ENCODE measurements around the gene CALCOCO1. TPM values are rescaled to one million over a fixed set of nuclear protein-coding genes. Genes with fewer than 3 reads are reported as not detected.

CALCOCO1 gene
- total RNA-seq, 6 donors from 2014 or later = 147 to 605 (median 204) TPM

GRCh38 chr12:53709671-53710070 is 17.6 kb downstream of the CALCOCO1 start:
- TF ChIP-seq, protein P1, sequence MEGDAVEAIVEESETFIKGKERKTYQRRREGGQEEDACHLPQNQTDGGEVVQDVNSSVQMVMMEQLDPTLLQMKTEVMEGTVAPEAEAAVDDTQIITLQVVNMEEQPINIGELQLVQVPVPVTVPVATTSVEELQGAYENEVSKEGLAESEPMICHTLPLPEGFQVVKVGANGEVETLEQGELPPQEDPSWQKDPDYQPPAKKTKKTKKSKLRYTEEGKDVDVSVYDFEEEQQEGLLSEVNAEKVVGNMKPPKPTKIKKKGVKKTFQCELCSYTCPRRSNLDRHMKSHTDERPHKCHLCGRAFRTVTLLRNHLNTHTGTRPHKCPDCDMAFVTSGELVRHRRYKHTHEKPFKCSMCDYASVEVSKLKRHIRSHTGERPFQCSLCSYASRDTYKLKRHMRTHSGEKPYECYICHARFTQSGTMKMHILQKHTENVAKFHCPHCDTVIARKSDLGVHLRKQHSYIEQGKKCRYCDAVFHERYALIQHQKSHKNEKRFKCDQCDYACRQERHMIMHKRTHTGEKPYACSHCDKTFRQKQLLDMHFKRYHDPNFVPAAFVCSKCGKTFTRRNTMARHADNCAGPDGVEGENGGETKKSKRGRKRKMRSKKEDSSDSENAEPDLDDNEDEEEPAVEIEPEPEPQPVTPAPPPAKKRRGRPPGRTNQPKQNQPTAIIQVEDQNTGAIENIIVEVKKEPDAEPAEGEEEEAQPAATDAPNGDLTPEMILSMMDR (IDR thresholded peaks at IDR 0.05) = no peak
- TF ChIP-seq POLR2AphosphoS5 (IDR thresholded peaks at IDR 0.05) (no peak), EP300 (IDR thresholded peaks at IDR 0.05) (no peak), POLR2A (IDR thresholded peaks at IDR 0.05) (no peak)
- DNase-seq (no peak), ATAC-seq (ENCODE audit: low FRiP score in 2 of 2) (no peak)
- no peak overlapping the region for H3K4me3 ChIP-seq
- H3K27ac ChIP-seq = no peak overlapping the region
- peaks cover 9 to 35% (median 31%) of the 10 kb centered on the region in 4 donors for H3K36me3 ChIP-seq
- 51% methylated on average over 4 of the region's 4 CpGs for WGBS, 2 donors
- no peaks in the 10 kb centered on the region for H3K4me1 ChIP-seq
- H3K27me3 ChIP-seq = no peaks in the 10 kb centered on the region
- H3K9me3 ChIP-seq = no peaks in the 10 kb centered on the region

- H3K27ac ChIP-seq = no peak overlapping the region
- no peaks in the 10 kb centered on the region for H3K9me3 ChIP-seq
- TF ChIP-seq POLR2A (IDR thresholded peaks at IDR 0.05) = no peak
- TF ChIP-seq POLR2AphosphoS5 (IDR thresholded peaks at IDR 0.05) = no peak
- TF ChIP-seq EP300 (IDR thresholded peaks at IDR 0.05) = no peak
- TF ChIP-seq, protein P1 (IDR thresholded peaks at IDR 0.05) = no peak
- ATAC-seq (ENCODE audit: low FRiP score in 2 of 2) (no peak), DNase-seq (no peak)
- 80% methylated on average over 1 of the region's 1 CpG for WGBS, 2 donors
- H3K4me1 ChIP-seq = no peaks in the 10 kb centered on the region
- H3K4me3 ChIP-seq = no peak overlapping the region
- no peaks in the 10 kb centered on the region for H3K36me3 ChIP-seq
- H3K27me3 ChIP-seq = no peaks in the 10 kb centered on the region
Measured at GRCh38 chr12:53706080-53706479, 21.2 kb downstream of the CALCOCO1 start.

DNA sequence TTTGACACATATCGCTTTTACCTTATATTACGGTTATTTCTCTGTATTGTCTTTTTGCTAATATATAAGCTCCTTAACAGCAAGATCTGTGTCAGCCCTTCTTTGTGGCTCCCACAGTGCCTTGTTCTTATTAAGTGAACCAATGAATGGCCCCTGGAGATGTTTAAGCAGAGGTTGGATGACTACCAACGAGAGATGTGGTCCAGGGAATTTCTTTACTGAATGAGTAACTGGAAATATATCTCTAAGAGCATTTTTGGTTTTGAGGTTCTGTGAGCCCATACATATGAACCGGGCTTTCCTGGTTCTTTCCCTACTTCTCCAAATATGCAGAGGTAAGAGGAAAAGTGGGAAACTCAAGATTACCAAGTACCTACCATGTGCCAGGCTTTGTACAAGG is 23.5 kb downstream of the CALCOCO1 start:
- no peak for TF ChIP-seq POLR2A (IDR thresholded peaks at IDR 0.05)
- TF ChIP-seq EP300 (IDR thresholded peaks at IDR 0.05) = no peak
- no peak for TF ChIP-seq POLR2AphosphoS5 (IDR thresholded peaks at IDR 0.05)
- TF ChIP-seq, protein P1 (IDR thresholded peaks at IDR 0.05) = no peak
- no peaks in the 10 kb centered on the region for H3K9me3 ChIP-seq
- H3K4me3 ChIP-seq = no peak overlapping the region
- H3K27me3 ChIP-seq = peaks cover 0 to 3% (median 0%) of the 10 kb centered on the region in 4 donors
- WGBS, 2 donors = 61 to 67% methylated on average over 4 of the region's 4 CpGs
- no peaks in the 10 kb centered on the region for H3K36me3 ChIP-seq
- H3K27ac ChIP-seq = no peak overlapping the region
- DNase-seq (no peak), ATAC-seq (ENCODE audit: low FRiP score in 2 of 2) (no peak)
- no peaks in the 10 kb centered on the region for H3K4me1 ChIP-seq

- DNase-seq = peak; percentile 76 to 93
- Histone ChIP-seq H3K9me3 (no peaks in the 10 kb centered on the region), H3K27me3 (peaks cover 0 to 17% (median 3%) of the 10 kb centered on the region in 4 donors), H3K27ac (no peak overlapping the region), H3K4me3 (no peak overlapping the region), H3K36me3 (no peaks in the 10 kb centered on the region), H3K4me1 (peaks cover under 1 to 6% (median 5%) of the 10 kb centered on the region in 4 donors)
- TF ChIP-seq, protein P1 (IDR thresholded peaks at IDR 0.05) = peak; percentile 82 to 93 (median 86)
- TF ChIP-seq POLR2AphosphoS5 (IDR thresholded peaks at IDR 0.05) (no peak), POLR2A (IDR thresholded peaks at IDR 0.05) (no peak), EP300 (IDR thresholded peaks at IDR 0.05) (no peak)
- 0 to 11% methylated on average over 8 of the region's 8 CpGs for WGBS, 2 donors
- peak; percentile 89 to 93 for ATAC-seq (ENCODE audit: low FRiP score in 2 of 2)
Measured at GRCh38 chr12:53701518-53702264, 25.6 kb downstream of the CALCOCO1 start.

GRCh38 chr12:53700567-53700966 is 26.7 kb downstream of the CALCOCO1 start:
- ATAC-seq (ENCODE audit: low FRiP score in 2 of 2) (no peak), DNase-seq (no peak)
- Histone ChIP-seq H3K4me3 (no peak overlapping the region), H3K27me3 (peaks cover 0 to 22% (median 7%) of the 10 kb centered on the region in 4 donors), H3K4me1 (peaks cover 10 to 17% (median 16%) of the 10 kb centered on the region in 4 donors), H3K27ac (no peak overlapping the region), H3K36me3 (no peaks in the 10 kb centered on the region), H3K9me3 (no peaks in the 10 kb centered on the region)
- no peak for TF ChIP-seq POLR2A (IDR thresholded peaks at IDR 0.05)
- TF ChIP-seq, protein P1 (IDR thresholded peaks at IDR 0.05) = no peak
- no peak for TF ChIP-seq POLR2AphosphoS5 (IDR thresholded peaks at IDR 0.05)
- no peak for TF ChIP-seq EP300 (IDR thresholded peaks at IDR 0.05)
- WGBS, 2 donors = 49 to 52% methylated on average over 6 of the region's 6 CpGs
